ENCODE measurements around the gene ITPKC. TPM values are rescaled to one million over a fixed set of nuclear protein-coding genes. Genes with fewer than 3 reads are reported as not detected.

The ITPKC gene
- total and polyA plus RNA-seq, 2 of the 13 experiments (the other 11 are each of a cell fraction or from before 2014, with no cell fraction given), result 6.9 to 11.2 TPM

DNA sequence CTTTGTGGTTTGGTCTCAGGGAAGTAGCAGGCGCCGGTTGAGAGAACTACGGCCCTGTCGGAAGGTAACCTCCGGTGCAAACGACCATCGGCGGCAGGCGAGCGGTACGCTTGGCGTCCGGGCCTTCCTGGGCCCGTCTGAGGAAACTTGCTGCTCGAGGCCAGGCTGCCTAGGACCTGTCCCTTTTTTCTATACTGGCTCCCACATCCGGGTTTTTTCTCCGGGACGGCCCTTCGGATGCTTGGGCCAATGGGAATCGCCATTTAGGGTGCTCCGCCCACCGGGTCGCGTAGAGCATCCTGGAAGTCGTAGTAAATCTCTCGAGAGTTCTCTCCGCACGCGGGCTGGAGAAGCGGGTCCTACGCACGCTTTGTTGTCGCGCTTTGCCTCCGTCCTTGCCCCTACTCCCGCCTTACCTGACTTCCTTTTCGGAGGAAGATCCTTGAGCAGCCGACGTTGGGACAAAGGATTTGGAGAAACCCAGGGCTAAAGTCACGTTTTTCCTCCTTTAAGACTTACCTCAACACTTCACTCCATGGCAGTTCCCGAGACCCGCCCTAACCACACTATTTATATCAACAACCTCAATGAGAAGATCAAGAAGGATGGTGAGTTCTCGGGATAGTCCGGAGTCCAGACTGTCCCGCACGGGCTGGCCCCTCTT, 34.1 kb downstream of the ITPKC start, which contains the start of gene SNRPA (continued):
- TF ChIP-seq, protein P1, sequence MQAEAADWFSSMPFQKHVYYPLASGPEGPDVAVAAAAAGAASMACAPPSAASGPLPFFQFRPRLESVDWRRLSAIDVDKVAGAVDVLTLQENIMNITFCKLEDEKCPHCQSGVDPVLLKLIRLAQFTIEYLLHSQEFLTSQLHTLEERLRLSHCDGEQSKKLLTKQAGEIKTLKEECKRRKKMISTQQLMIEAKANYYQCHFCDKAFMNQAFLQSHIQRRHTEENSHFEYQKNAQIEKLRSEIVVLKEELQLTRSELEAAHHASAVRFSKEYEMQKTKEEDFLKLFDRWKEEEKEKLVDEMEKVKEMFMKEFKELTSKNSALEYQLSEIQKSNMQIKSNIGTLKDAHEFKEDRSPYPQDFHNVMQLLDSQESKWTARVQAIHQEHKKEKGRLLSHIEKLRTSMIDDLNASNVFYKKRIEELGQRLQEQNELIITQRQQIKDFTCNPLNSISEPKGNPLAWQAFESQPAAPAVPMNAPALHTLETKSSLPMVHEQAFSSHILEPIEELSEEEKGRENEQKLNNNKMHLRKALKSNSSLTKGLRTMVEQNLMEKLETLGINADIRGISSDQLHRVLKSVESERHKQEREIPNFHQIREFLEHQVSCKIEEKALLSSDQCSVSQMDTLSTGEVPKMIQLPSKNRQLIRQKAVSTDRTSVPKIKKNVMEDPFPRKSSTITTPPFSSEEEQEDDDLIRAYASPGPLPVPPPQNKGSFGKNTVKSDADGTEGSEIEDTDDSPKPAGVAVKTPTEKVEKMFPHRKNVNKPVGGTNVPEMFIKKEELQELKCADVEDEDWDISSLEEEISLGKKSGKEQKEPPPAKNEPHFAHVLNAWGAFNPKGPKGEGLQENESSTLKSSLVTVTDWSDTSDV (CRISPR knock-in tag; IDR thresholded peaks at IDR 0.05), result no peak
- TF ChIP-seq JARID2 (CRISPR knock-in tag; IDR thresholded peaks at IDR 0.05; ENCODE audit: insufficient replicate concordance) (no peak), HNRNPLL (IDR thresholded peaks at IDR 0.05; ENCODE audit: low read depth, low read length, poor library complexity, severe bottlenecking) (peak; percentile 81), NFRKB (IDR thresholded peaks at IDR 0.05) (no peak), ISX (CRISPR knock-in tag; conservative IDR thresholded peaks at IDR 0.05) (0 out of 2 replicates have a peak, but pooled peaks have one; percentile 56), ZNF652 (CRISPR knock-in tag; IDR thresholded peaks at IDR 0.05; ENCODE audit: borderline replicate concordance, low read depth) (no peak), KDM5B (CRISPR knock-in tag; IDR thresholded peaks at IDR 0.05; ENCODE audit: borderline replicate concordance) (peak; percentile 75; the same call in 1 of the 2 replicates), PRDM15 (CRISPR knock-in tag; IDR thresholded peaks at IDR 0.05) (peak; percentile 39; the same call in 1 of the 2 replicates), ZNF660 (CRISPR knock-in tag; IDR thresholded peaks at IDR 0.05; ENCODE audit: borderline replicate concordance, low read depth) (no peak), KLF16 (CRISPR knock-in tag; IDR thresholded peaks at IDR 0.05) (no peak), SP4 (CRISPR knock-in tag; IDR thresholded peaks at IDR 0.05) (peak; percentile 44), RBM22 (optimal IDR thresholded peaks at IDR 0.05; ENCODE audit: low read length) (no peak), CHCHD3 (CRISPR knock-in tag; IDR thresholded peaks at IDR 0.05) (no peak), MYNN (CRISPR knock-in tag; IDR thresholded peaks at IDR 0.05; ENCODE audit: low read depth) (no peak), HOXA7 (CRISPR knock-in tag; IDR thresholded peaks at IDR 0.05) (no peak), ZNF780A (CRISPR knock-in tag; IDR thresholded peaks at IDR 0.05) (no peak)
- TF ChIP-seq, protein P2, sequence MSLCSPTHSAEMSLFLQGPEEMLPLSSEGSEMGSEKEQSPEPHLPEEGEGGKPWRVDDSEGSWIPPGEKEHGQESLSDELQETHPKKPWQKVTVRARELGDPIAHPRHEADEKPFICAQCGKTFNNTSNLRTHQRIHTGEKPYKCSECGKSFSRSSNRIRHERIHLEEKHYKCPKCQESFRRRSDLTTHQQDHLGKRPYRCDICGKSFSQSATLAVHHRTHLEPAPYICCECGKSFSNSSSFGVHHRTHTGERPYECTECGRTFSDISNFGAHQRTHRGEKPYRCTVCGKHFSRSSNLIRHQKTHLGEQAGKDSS (CRISPR knock-in tag; IDR thresholded peaks at IDR 0.05; ENCODE audit: borderline replicate concordance, low read depth), result no peak
- TF ChIP-seq, protein P3, sequence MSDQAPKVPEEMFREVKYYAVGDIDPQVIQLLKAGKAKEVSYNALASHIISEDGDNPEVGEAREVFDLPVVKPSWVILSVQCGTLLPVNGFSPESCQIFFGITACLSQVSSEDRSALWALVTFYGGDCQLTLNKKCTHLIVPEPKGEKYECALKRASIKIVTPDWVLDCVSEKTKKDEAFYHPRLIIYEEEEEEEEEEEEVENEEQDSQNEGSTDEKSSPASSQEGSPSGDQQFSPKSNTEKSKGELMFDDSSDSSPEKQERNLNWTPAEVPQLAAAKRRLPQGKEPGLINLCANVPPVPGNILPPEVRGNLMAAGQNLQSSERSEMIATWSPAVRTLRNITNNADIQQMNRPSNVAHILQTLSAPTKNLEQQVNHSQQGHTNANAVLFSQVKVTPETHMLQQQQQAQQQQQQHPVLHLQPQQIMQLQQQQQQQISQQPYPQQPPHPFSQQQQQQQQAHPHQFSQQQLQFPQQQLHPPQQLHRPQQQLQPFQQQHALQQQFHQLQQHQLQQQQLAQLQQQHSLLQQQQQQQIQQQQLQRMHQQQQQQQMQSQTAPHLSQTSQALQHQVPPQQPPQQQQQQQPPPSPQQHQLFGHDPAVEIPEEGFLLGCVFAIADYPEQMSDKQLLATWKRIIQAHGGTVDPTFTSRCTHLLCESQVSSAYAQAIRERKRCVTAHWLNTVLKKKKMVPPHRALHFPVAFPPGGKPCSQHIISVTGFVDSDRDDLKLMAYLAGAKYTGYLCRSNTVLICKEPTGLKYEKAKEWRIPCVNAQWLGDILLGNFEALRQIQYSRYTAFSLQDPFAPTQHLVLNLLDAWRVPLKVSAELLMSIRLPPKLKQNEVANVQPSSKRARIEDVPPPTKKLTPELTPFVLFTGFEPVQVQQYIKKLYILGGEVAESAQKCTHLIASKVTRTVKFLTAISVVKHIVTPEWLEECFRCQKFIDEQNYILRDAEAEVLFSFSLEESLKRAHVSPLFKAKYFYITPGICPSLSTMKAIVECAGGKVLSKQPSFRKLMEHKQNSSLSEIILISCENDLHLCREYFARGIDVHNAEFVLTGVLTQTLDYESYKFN (CRISPR knock-in tag; conservative IDR thresholded peaks at IDR 0.05), result no peak

Measured in HepG2 (cell line).